EL (cell line): ENCODE results near the gene DCD.
"Not testable (repeated sequence)": the region's sequence is repeated elsewhere in the genome, so short reads cannot be mapped to it uniquely, and the experiment has no call there.

Experiments
- DNase-seq: peaks from one replicate; pipeline ENCODE4 v3.0.0-alpha.2; 2016

DCD gene, protein sequence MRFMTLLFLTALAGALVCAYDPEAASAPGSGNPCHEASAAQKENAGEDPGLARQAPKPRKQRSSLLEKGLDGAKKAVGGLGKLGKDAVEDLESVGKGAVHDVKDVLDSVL

DNA sequence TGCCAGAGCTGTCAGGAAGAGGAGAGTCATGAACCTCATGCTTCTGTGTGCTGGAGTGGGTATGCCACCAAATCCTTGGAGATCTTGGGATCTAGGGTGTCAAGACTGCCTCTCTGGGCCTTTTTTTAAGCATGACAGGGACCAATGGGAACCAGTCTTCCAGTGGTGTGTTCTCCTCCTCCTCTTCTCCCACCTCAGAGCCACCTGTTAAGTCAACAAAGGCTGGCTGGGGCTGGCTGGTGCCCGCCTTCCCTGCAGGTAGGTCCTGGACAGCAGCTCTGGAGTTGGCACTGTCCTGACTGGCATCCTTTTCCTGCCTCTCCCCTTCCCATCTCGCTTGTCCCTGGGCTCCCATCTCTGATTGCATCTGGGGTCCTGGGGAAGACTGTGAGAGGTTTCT lies at the start of gene DCD:
Gene DCD, minus strand, starts transcription at position 101 of the 400 bp plus-strand sequence. Its CDS starts 62 bp downstream, at position 39.
- no peak for DNase-seq

DNA sequence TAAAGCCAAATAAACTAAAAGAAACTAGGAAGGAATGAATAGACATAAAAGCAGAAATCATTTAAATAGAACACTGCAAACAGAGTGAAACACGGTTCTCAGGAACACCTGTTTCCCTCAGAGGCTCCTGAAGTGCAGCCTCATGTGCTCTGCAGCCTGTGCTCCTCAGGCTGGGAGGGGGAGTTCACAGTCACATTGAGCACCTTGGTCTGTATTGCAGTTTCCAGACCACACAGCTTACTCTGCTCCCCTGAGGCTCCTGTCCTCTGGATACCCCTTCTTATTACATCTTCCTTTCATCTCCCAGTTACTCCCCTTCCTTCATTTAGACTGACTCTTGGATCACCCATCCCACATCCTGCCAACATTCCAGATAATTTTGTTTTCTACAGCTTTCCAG lies 49.7 kb upstream of the DCD start:
- DNase-seq: no peak

GRCh38 chr12:54692353-54692752 lies 44.2 kb upstream of the DCD start:
- no peak for DNase-seq

- DNase-seq: no peak
Measured at GRCh38 chr12:54689984-54690383, 41.8 kb upstream of the DCD start.

DNA sequence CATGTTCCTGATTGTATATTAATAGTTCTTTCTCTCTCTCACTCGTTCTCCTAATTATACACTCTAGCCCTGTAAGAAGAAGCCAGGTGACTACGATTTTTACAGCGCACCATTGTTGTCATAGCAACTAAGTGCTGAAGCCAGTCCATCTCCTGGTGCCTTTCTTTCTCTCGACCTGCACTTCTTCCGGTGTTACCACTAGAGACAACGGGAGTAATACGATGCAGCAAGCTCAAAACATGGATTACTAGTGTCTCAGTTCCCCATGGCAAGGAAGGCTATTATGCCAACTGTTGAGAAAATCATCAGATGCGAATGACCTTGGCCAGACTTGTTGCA lies 40.8 kb upstream of the DCD start:
- no peak for DNase-seq

DNA sequence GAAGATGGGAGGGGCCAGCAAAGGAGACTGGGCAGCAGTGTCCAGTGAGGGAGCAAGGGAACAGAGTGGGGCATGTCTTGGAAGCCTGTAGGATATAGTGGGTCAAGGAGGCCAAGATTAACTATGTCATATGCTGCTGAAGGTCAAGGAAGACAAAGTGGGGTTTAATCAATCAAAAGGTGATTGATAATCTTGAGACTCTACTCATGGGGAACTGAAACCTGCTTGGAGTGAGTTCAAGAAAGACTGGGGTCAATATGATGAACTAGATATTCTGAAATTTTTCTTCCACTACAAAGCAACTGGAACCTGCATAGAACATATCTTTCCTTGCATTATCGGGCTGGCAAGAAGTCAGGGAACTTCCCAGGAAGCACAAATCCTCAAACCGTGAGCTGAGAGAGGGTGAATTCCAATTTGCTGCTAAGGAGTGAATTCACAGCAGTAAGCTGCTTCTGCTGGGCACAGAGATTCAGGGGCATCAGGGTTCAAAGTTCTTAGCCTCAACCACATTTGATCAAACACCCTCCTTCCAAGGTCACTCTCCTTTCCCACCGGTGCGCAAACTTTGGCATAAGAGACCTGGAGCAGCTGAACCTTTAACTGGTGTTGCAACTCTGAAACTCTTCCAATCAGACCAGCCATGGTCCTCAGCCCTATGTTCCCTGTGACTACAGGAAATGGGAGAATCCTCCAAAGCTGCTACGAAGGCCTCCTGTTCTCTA lies 40.3 kb upstream of the DCD start:
- no peak for DNase-seq

- no peak for DNase-seq
Measured at GRCh38 chr12:54684636-54685630, 36.8 kb upstream of the DCD start.

DNA sequence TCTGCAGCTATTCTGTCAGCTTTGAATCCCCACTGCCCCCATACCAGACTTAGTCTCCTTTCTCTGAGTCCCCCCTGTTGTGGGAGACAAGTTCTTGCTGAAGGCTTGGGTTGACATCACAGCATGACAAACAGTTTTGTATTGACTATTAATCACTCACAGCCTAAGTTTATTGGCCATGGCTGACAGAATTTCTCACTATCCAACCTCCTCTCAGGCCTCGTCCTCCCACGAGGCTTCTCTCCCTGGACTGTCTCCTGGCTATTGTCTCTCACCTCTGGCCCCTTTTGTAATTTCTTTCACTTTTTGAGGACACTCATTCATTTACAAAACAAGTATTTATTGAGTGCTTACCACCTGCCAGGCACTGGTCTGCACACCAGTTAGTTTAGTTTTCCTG lies 35.2 kb upstream of the DCD start:
- DNase-seq: no peak

- DNase-seq: no peak
Measured at GRCh38 chr12:54682674-54683073, 34.5 kb upstream of the DCD start.

DNA sequence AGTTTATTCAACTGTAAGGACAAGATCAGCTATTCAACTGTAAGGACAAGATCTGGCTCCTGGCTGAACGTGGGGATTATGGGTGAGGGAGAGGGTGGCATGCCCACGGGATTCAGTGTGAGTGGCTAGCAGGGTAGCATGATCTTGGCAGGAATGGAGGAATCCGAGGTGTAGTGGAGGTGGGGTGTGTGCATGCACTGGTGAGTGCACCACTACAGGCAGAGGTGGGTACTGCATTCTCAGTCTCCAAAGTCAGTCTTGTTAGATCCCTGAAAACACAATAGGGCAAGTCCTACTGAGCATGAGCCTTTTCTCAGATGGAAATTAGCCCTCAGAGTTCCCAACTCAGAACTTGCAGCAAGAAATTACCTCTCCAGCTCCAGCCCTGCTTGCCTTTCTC lies 32.2 kb upstream of the DCD start:
- DNase-seq: peak; percentile 11

DNA sequence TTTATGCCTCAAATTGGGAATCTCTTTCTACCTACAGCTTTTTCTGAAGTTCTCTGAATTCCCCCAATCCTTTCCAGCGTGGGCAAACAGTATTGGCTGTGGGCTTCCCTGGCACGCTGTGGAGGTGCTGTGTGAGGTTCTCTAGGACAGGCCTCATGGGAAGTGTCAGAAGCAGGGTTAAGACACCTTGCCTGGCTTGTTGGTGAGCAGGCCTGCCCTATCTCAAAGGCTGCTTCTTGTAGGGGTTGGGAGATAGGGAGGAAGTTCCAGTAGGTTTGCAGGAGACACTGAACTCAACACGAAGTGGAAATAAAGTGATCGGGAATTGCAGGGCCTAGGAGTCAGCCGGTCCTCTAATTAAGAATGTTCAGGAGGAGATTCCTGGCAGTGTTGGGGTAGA lies 30.0 kb upstream of the DCD start:
- no peak for DNase-seq

- no peak for DNase-seq
Measured at GRCh38 chr12:54667945-54668344, 19.8 kb upstream of the DCD start.

GRCh38 chr12:54666008-54666407 lies 17.8 kb upstream of the DCD start:
- no peak for DNase-seq

GRCh38 chr12:54665022-54665635 lies 17.0 kb upstream of the DCD start:
- DNase-seq: not testable (repeated sequence)

- DNase-seq: no peak
Measured at GRCh38 chr12:54663603-54664002, 15.4 kb upstream of the DCD start.

DNA sequence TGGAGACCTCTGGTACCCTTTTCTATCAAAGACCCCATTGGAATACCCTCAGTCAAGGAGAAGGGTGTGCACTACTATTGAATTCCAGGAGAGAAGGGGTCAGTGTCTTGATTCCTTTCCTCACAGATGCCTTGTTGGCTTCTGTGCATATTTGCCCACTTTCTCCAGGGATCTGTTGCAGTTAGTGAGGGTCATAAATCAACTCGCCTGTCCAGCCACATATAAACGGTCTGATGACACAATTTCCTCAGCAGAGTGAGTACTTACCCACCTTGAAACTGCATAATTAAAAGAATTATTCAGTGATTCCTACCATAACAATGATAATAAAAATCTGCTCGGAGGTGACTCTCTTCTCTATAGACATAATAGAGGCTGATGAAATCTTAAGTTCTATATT lies 13.9 kb upstream of the DCD start:
- no peak for DNase-seq

DNA sequence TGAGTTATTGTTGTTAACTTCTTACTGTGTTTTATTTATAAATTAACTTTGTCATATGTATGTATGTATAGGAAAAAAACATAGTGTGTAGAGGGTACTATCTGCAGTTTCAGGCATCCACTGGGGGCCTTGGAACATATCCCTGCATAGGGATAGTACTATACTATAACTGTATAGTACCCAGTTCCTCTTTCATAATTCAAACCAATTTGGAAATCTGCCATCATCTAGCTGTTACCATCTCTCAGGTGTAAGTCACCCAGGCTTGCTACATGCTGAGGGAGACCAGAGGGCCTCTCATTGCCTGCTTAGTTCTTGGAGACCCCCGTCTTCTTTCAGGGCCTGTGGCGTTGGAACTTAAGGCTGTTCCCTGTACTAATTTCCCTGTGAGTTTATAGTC lies 12.9 kb upstream of the DCD start:
- no peak for DNase-seq

DNA sequence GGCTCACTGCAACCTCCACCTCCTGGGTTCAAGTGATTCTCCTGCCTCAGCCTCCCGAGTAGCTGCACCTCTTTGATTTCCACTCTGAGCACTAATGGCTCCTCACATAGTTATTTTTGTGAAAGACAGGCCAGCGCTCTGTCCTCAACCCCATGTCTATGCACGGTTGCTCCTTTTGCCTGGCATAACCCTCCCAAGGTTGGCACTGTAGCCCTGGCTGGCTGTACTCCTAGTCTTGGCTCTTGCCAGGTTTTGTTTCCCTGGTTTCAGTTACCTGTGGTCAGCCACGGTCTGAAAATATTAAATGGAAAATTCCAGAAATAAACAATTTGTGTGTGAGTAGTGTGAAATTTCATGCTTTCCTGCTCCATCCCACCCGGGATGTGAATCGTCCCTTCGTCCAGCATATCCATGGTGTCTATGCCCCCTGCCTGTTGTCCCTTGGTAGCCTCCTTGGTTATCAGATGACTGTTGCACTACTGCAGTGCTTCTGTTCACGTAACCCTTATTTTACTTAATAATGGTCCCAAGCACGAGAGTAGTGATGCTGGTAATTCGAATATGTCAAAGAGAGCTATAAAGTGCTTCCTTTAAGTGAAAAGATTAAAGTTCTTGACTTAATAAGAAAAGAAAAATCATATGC lies 12.3 kb upstream of the DCD start:
- no peak for DNase-seq

DNA sequence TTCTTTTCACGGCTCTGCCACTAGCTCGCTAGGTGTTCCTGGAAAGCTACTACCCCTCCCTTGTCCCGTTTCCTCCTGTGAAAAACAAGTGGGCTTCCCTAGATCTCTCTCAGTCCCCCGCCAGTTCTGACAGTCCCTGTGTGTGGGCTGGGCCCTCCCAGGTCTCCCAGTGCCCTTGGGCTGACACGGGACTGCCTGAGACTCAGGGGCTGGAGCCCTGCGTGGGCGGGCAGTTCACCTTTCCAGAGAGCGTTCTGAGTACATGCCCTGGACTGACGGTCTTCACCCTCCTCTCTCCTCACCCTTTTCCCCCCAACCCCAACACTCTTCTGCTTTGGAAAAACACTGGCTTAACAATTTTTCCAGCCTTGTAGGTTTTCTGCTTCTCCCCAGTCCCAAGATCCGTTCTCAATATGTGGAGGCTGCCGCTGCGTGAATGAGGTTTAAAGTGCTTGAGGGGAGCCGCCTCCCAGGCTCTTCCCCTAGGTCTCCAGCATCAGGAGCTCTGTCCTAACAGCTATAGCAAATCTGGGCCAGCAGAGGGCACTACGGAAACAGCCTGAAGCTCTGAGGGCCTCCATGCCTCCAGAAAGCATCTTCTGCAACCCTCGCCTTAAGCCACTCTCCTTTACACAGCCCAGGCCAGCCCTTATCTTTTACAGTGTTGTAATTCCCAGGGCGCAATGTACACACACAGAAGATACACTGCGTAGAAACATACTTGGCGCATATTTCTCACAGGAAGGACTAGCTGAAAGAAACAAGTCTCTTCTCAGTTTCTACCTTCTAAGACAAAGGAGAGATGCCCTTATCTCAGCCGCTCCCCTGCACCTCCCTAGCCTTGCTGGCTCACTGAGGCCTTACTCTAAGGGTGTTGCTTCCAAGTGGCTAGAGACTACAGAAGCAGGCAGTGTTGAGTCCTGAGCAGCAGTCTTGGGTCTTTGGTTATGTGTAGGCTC lies 10.4 kb upstream of the DCD start:
- peak; percentile 44 for DNase-seq

DNA sequence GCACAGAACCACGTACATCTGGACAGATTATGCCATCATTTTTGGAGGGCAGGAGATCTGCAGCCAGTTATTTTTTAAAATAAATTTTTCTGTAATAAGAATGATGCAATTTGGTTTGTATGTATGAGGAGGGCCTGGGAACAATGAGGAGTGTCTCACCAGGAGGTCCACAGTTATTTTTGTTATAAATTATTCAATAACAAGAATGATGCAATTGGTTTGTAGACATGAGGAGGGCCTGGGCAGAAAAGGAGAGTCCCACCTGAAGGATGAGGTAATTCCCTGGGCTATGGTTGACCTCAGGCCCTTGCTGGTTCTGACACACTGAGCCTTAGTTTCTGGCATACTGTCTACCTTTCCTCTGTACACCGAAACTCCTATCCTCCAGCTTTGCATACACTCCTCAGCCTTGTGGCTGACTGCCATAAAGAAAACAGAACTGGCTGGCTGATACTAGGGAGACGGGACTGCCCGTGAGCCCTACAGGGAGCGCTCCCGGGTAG lies 9.0 kb upstream of the DCD start:
- no peak for DNase-seq

- DNase-seq: no peak
Measured at GRCh38 chr12:54654926-54655325, 6.8 kb upstream of the DCD start.

- no peak for DNase-seq
Measured at GRCh38 chr12:54653025-54653424, 4.9 kb upstream of the DCD start.
